Hematopoietic multipotent progenitor cell treated with erythropoietin and hydrocortisone succinate and interleukin-3 and kit ligand, for 8 days (in vitro differentiated cells): Measurements from ENCODE around the gene NPM3.

Experiments used
- DNase-seq: peaks from one replicate; pipeline ENCODE4 v3.0.0-alpha.2; 2015

Gene NPM3

DNA sequence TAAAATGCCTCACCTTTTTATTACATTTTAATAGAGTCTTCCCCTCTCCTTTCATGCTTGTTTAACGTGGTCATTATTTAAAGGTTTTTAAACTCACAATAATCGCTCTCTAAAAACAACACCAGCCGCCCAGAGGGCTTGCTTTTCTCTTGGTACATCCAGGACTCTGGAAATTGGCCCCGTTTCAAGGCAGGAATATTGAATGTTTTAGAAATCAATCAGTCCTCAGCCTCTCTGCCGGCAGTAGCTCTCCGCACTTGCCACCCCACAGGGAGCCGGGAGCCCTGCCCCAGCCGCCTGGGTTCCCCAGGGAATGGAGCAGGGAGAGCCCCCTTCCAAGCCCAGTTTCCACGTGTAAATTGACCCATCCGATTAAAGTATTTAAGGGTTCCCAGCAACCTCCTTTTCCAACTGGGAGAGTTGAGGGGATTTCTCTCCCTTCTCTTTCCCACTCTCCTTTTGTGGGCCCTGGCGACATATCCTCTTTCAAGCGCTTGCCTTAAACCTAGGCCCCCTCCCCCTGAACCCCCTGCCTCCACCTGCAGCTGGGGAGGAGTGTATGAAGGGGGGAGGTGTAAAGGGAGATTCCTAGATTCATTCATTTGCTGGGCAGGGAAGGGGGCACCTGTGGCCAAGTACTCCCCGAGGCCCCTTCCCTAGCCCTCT lies 9.2 kb downstream of the NPM3 start:
- no peak for DNase-seq

DNA sequence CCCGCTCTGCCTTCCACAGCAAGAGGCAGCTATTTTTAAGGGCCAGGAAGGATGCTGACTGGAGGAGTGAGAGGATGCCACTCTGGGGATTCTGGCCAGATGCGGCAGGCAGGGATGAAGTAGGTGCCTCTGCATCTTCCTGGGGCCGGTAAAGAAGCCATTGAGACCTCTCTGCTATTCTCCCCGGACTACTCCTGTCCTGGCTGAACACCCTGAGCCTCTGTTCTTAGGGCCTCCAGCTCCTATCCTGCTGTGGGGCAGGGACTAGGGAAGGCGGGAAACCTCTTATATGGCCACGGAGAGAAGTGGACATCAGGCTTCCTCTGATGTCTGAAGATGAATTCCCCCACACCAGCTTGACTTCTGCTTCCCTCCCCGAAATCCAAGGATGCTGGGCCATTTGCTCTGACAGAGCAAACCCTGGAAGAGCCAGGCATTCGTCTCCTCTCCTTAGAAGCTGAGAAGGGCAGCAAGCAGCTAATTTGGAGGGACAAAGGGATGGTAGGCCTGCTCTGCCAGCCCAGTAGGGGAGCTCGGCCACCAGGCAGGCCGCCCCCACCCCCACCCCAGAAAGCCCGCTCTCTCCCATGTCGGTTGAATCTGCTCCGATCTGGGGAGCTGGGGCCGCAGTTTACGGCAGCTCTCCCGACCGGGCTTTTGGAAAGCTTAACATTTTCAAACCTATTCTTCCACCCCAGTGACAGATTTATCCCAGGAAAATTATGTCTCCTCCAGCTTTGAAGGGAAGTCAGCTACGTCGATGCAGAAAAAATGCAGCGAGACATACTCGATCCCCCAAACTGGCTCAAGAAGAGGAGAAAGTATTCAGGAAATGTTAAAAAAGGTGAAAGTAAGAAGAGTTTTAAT lies 10.1 kb downstream of the NPM3 start:
- no peak for DNase-seq

DNA sequence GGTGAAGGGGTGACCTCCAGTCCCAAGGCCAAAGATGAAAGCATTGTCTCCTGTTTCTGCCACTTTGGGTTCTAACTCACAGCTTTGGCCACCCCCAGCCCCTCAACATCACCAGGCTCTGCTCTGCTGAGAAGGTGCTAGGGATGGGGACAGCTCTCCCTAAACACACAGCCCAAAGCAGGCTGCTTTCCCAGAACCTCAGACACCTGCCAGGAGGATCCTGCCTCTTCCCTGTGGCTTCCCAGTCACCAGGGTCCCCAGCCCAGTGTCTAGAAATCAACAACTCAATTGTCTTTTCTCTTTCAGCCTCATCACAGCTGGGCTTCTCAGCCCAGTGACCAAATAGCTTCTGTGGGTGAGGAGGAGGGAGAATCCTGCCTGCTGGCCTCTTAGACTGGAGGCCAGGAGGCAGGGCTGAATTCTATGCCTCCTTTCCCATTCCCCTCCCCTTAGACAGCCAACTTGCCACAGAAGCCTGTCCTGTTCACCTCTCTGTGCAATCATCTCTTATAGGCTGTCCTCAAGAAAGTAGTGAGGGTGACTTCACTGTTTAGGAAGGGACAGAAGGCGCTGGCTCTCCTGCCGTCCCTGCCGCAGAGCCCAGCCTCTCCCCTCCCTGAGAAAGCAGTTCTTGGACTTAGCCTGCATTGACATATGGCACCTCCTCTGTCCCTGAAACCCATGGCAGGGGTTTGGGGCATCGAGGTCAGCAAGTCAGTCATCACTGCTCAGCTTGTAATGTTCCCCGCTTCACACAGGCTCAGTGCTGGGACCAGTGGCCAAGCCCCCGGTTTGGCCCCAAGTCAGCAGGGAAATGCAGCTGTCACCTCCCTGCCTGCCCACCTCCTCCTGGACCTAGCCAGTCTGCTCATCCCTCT lies 11.0 kb downstream of the NPM3 start:
- DNase-seq = no peak

DNA sequence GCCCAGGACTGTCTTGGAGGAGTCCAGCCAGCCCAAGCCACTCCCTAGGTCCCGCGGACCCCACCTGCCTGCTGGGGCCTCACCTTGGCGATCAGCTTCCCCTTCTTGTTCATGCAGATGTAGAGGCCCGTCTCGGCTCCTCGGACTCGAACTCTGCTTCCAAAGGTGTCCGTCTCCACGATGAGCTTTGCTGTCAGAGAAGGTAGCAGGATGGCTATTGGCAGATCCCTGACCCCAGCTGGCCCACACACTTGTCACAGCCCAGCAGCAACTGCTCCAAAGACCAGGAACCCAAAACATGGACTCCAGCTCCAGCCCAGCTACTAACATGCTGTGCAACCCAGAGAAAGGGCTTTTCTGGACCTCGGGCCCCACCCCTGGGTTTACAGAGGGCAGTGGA lies 11.9 kb downstream of the NPM3 start:
- DNase-seq = no peak

- no peak for DNase-seq
Measured at GRCh38 chr10:101770331-101771215, 12.7 kb downstream of the NPM3 start.

DNA sequence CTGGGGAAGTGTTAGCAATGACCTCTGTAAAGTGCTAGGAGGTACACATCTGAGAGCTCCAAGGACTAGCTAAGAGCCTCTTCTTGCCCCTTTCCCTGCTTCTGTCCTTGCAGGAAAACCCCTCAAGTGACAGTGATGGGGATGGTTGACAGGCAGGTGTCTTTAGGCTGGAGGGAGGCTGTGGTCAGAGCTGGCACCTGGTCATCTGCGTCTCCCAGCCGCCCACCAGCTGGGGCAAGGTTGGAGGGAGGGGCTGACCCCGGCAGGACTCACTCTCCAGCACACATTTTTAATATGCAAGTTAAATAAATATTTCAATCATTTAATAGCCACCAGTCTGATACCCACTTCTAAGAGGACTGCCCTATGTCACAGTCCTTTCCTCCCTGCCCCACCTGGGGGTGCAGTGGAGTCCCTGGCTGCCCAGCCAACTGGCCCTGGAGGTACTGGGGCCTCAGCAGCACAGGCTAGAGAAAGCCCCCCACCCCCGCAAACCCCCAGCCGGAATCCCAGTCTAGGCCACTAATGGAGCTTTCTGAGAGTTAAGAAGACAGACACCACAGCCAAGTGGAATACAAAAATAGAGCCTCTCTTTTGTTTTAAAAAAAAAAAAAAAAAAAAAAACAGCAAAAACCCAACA lies 13.6 kb downstream of the NPM3 start:
- DNase-seq = no peak

DNA sequence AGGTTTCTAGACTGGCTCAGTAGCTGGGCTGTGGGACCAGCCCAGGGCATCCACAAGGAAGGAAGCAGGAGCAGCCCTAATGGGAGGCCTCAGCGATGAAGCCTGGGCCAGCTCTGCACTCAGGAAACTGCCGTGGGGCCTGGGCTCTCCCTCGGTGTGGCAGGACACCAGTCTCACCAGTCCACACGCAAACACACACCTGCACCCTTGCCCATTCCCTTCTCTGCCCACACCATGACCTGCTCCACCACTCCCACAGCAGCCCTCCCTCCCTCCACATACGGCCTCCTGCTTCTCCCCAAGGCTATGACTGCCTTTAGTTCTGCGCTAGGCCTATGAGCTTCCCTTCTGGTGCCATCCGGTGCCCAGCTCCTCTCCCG lies 14.5 kb downstream of the NPM3 start:
- no peak for DNase-seq

- DNase-seq = no peak
Measured at GRCh38 chr10:101767966-101768790, 15.1 kb downstream of the NPM3 start.

DNA sequence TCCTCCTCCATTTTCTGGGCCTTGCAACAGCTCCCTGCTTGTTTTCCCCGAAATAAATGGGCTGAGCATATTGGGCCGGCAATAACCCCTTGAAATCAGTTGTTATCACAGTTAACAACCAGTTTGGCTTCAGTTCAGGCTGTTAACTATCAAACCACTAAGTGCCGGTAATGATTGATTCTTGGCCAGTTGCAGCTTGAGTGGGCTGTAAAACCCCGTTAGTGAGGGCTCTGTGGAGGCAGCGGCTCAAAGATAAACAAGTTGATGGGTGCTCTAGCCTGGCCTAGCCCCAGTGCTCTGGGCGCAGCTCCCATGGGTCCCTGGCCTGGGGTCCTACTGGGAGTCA lies 15.7 kb downstream of the NPM3 start:
- DNase-seq = peak; percentile 52

DNA sequence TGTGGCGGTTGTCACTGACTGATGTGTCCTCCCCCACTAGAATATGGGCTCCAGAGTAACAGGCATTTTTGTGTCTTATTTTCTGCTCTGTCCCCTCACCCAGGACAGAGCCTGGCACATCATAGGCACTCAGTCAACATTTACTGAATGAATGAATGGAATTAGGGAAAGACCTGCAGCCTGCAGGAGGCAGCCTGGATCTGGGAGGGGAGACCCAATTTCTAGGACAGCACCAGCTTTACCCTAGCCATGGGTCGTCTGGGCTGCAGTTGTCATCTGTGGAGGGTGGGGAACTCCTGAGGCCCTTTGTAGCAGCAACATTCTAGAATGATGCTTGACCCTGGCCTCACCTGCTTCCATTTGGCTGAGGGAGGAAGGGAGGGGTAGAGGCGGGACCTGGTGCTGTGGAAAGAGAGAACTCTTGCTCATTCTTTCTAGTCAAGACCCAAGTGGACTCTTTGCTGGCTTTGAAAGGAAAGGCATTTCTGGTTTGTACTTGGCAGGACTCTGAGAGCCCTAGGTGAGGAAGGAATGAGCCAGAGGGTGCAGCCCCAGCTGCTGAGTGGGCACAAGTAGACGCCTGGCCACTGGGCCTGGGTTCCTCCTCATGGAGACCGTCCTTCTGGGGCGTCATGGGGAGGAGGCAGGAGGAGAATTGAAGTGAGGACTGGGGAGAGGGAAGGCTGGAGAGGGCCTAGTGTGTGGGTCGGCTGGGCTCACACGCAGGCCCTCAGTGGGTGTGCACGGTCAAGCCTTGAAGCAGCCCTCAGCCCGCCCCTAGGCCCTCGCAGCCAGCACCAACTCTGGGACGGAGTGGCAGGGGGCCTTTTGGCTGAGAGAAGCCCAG lies 16.3 kb downstream of the NPM3 start:
- no peak for DNase-seq

- no peak for DNase-seq
Measured at GRCh38 chr10:101766306-101766705, 16.9 kb downstream of the NPM3 start.

GRCh38 chr10:101763141-101763846 lies 20.0 kb downstream of the NPM3 start:
- DNase-seq = no peak

- no peak for DNase-seq
Measured at GRCh38 chr10:101762736-101763135, 20.5 kb downstream of the NPM3 start.

- no peak for DNase-seq
Measured at GRCh38 chr10:101761226-101761625, 22.0 kb downstream of the NPM3 start.

DNA sequence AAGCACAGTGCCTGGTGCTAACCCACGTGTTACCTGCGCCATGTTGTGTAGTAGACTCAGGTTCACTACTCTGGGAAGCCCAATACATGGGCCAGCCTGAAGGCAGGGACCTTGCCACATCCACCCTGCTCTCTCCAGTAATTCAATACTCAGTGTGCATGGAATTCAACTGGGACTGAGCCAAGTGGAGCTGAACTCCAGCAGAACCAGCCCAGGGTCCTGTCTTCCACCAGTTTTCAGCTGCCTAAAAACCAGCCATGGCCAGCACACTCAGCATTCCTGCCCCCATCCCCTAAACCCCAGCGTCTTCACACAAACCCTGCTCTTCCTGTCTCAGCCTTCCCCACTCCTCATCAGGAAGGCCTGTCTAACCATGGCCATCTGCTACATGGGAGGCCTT lies 22.7 kb downstream of the NPM3 start:
- DNase-seq = no peak

GRCh38 chr10:101759309-101760247 lies 23.7 kb downstream of the NPM3 start:
- DNase-seq = no peak

GRCh38 chr10:101758858-101759257 lies 24.4 kb downstream of the NPM3 start:
- DNase-seq = no peak

DNA sequence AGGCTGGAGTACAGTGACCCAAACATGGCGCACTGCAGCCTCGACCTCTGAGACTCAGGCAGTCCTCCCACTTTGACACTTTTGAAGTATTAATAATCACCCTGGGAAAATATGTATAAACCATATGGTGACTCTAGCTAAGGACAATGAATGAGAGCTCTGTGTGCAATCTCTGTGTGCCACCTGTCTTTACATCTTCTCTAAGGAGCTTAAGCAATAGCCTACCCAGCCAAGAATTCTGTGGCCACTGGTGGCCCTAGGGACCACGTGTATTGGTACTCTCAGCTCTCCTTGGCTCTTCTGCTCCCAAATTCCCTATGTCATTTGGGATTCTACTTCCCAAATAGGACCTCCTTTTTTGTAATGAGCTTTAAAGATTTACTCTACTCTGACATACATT lies 31.0 kb downstream of the NPM3 start:
- DNase-seq = no peak
